ENCODE data around the gene ZNF460.

The ZNF460 gene

GRCh38 chr19:57327993-57328392 is 47.7 kb downstream of the ZNF460 start:
- Mint-ChIP-seq H3K4me3 (no peak overlapping the region), H3K36me3 (ENCODE audit: low read depth) (peaks cover 80% of the 10 kb centered on the region), H3K4me1 (no peaks in the 10 kb centered on the region), H3K9me3 (peaks cover 23% of the 10 kb centered on the region), H3K27ac (no peak overlapping the region), H3K27me3 (ENCODE audit: low read depth) (no peaks in the 10 kb centered on the region)
- no peak for TF ChIP-seq CTCF (IDR thresholded peaks at IDR 0.05; ENCODE audit: unreplicated experiment in 3 of 3)

GRCh38 chr19:57334191-57334590 is 53.9 kb downstream of the ZNF460 start:
- Mint-ChIP-seq H3K27me3 (ENCODE audit: low read depth) (no peaks in the 10 kb centered on the region), H3K27ac (no peak overlapping the region), H3K4me1 (no peaks in the 10 kb centered on the region), H3K9me3 (peaks cover 5% of the 10 kb centered on the region), H3K4me3 (no peak overlapping the region), H3K36me3 (ENCODE audit: low read depth) (peaks cover 34% of the 10 kb centered on the region)
- TF ChIP-seq CTCF (IDR thresholded peaks at IDR 0.05; ENCODE audit: unreplicated experiment in 3 of 3) = no peak

- Mint-ChIP-seq H3K27me3 (ENCODE audit: low read depth) (peaks cover 8% of the 10 kb centered on the region), H3K4me3 (no peak overlapping the region), H3K9me3 (no peaks in the 10 kb centered on the region), H3K27ac (no peak overlapping the region), H3K36me3 (ENCODE audit: low read depth) (peaks cover 5% of the 10 kb centered on the region), H3K4me1 (no peaks in the 10 kb centered on the region)
- no peak for TF ChIP-seq CTCF (IDR thresholded peaks at IDR 0.05; ENCODE audit: unreplicated experiment in 3 of 3)
Measured at GRCh38 chr19:57338877-57339276, 58.6 kb downstream of the ZNF460 start.

GRCh38 chr19:57342582-57342981 is 62.3 kb downstream of the ZNF460 start:
- no peak for TF ChIP-seq CTCF (IDR thresholded peaks at IDR 0.05; ENCODE audit: unreplicated experiment in 3 of 3)
- Mint-ChIP-seq H3K27ac (no peak overlapping the region), H3K36me3 (ENCODE audit: low read depth) (no peaks in the 10 kb centered on the region), H3K9me3 (no peaks in the 10 kb centered on the region), H3K4me3 (no peak overlapping the region), H3K4me1 (no peaks in the 10 kb centered on the region), H3K27me3 (ENCODE audit: low read depth) (peaks cover 21% of the 10 kb centered on the region)

Data from nephron (organoid).